HG03135 (cell line): ENCODE results near the gene STX16.

ENCODE experiments used
- ATAC-seq: cut with Tn5 transposase; IDR thresholded peaks from one replicate; pipeline ENCODE4 v1.9.1; 2021; ENCODE audit warnings: mild to moderate bottlenecking, moderate library complexity; ENCODE audit not compliant: unreplicated experiment

STX16 gene

GRCh38 chr20:58651946-58652605 lies 993 bp downstream of the STX16 start:
- no peak for ATAC-seq

- ATAC-seq: no peak
Measured at GRCh38 chr20:58652606-58653294, 1.7 kb downstream of the STX16 start.

DNA sequence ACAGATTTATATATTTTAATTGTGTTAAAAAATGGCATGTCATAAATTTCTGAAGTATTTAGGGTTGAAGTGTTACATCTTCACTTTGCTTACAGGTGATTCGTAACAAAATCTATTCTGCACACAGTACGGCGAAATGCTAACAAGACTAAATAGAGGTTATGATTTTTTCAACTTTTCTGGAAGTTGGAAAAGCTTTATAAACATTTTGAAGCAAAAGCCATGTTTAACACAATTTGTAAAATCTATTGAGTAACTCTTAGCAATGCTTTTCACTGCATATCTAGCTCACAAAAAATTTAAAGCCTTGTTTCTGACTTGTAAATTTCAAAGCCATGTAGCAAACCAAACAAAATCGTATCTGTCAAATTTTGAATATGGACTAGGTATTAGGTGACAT lies 3.3 kb downstream of the STX16 start:
- no peak for ATAC-seq

- no peak for ATAC-seq
Measured at GRCh38 chr20:58655328-58656107, 4.4 kb downstream of the STX16 start.

GRCh38 chr20:58656831-58657230 lies 5.7 kb downstream of the STX16 start:
- ATAC-seq: no peak

DNA sequence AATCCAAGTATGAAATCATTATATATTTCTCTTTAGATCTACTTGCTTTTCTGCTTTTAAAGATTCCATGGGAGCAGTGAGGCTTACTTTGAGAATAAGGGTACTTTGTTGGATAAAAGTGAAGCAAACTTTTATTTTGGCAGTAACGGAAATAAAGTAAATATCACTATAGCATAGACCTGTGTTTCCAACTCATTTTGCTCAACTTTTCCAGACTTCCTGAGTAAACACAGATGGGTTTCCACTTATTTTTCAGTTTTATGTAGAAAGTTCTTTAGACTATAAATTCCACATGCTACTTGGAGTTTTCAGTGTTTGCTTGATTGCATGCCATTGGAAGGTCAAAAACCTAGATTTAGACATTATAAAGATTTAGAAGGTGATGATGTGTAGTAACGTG lies 6.2 kb downstream of the STX16 start:
- no peak for ATAC-seq

GRCh38 chr20:58657986-58658385 lies 6.9 kb downstream of the STX16 start:
- ATAC-seq: no peak

- ATAC-seq: no peak
Measured at GRCh38 chr20:58658760-58659159, 7.7 kb downstream of the STX16 start.

DNA sequence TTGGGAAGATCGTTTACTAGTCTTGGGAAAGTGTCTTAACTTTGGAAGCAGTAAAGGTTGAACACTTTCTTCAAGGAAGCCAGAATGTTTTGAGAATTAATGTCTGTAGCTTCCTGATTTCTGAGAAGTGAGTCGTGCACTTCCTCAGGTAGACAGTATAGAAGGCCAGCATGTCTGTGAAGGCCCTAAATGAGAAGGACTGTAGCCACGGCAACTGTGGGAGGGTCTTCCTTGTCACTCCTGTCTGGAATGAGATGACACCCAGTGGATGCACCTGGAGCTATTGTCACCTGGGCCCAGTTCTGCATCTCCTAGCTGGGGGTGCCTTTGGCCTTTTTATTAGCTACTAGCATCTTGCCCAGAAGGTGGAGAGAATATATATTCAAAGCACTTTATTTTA lies 8.8 kb downstream of the STX16 start:
- no peak for ATAC-seq

GRCh38 chr20:58660855-58661597 lies 9.9 kb downstream of the STX16 start:
- no peak for ATAC-seq

DNA sequence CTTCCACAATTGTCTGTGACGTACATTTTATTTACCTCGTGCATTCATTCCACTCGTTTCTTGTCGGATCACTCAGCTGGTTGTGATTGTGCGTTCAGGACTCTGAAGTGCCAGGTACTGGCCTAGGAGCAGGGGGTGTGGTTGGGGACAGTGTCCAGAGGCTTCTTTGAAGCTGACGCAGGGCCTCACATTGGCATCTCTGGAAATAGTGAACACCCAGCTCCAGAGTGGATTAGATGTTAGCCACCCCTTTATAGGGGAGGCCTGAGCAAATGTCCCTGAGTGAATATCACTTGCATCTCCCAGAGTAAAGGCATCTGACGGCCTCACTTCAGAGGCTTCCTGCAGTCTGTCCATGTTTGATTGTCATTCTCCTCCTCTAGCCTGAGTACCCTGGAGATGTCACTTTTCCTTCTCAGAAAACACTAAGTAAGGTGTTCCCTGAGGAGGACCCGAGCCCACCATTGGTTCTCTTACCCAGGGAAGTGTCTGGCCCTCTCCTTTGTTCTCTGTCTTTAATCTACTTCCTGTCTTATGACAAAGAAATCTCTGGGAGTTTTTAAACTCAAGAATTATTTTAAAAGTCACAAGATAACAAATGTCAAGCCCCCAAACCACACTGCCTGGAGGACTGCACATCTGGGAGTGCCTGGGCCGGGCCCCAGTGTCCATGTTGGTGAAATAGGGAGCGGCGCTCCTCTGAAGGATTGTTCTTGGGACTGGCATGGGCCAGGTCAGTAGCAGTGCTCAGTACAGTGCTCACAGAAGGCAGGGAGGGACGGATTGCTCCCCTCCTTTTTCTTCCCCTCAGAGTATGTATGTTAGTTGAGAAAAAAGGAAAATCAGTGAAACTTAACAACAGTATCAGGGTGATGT lies 10.8 kb downstream of the STX16 start:
- ATAC-seq: no peak

DNA sequence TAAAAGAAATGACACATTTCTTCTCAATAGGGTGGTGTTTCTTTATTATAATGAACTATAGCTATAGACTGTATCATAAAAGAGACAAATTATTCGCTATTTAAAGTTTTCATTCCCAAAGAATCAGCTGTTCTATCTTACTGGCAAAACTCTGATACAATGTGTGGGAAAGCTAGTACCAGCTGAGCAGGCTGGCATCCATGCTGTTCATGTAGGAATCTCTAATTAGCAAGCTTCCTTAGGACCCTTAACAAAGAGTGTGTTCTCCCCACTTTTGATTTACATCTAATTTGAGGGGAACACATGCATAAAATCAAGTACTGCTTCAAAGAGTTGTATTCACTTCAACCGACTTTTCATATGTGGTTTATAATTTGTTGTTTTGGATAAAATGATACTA lies 13.2 kb downstream of the STX16 start:
- ATAC-seq: no peak

GRCh38 chr20:58664883-58665282 lies 13.8 kb downstream of the STX16 start:
- no peak for ATAC-seq

DNA sequence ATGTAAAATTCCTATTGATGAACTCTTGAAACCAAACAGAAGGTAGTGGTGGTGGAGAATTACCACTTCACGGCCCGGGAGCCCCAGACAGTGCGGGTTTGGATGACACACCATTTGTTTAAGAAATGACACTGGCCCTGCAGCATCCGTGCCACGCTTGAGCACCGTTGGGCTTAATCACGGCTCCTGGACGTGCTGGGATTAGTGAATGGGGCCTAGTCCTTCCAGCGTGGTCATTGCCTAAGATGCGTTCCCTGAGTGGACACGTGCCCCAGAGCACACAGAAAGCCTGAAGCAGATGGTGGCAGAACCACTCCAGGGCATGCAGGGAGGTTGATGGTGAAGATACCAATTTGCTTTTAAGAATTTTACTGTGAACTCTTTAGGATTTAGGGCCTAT lies 14.5 kb downstream of the STX16 start:
- no peak for ATAC-seq

DNA sequence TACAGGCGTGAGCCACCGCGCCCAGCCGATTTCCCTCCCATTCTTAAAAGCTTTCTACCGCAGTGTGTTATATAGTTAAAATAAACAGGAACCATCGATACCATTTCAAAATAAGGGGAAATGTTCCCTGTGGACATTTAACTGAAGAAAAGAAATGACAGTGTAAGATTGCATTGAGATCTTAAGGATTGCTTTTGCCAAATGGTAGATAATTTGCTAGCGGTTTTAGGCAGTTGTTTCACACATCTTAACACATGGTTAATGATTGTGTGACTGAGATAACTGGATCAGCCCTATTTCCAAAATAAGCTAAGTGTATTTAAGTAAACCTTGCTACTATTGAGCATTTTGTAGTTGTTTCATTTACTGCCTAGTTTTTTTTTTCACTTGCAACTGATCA lies 15.6 kb downstream of the STX16 start:
- ATAC-seq: no peak

- ATAC-seq: no peak
Measured at GRCh38 chr20:58667975-58668374, 16.9 kb downstream of the STX16 start.

DNA sequence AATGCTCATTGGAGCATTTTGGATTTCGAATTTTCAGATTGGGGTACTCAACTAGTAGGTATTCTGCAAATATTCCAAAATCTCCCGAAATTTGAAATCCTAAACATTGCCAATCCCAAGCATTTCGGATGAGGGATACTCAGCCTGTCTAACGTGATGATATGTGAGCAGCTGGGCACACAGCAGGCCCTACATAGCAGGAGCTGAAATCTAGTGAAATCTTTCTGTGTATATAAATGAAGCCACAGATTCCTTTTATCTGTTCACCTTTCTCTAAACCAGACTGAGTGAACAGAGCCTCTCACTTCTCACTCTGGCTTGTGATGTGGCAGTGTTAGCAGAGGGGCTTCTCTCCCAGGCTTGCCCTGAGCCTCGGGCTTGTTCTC lies 17.8 kb downstream of the STX16 start:
- ATAC-seq: no peak

- peak; percentile 56 for ATAC-seq
Measured at GRCh38 chr20:58669287-58670006, 18.4 kb downstream of the STX16 start.

GRCh38 chr20:58670102-58670501 lies 19.0 kb downstream of the STX16 start:
- no peak for ATAC-seq

DNA sequence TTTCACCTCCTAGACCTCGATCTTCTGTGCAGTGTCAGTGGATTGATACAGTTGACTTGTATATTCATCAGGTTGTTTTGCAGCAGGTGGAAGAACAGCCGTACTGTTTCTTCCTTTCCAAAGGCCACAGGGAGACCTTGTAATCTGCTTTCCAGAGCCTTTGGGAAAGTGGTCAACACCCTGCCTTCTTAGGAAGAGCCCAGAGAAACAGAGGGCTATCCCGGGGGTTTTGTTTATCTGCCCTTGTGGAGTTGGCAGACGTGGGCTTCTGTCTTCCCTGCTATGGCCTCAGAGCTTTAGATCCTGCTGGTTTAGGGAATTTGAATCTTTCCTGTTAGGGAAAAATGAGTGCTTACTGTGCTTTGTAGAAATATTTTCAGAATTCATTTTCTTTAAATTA lies 19.6 kb downstream of the STX16 start:
- no peak for ATAC-seq
